GM23248 (cell line): Measurements from ENCODE around the gene GLI1. TPM values are rescaled to one million over a fixed set of nuclear protein-coding genes. Genes with fewer than 3 reads are reported as not detected.
"Not testable (repeated sequence)": the region's sequence is repeated elsewhere in the genome, so short reads cannot be mapped to it uniquely, and the experiment has no call there.

Experiments used
- DNase-seq: peaks from one replicate; pipeline ENCODE4 v3.0.0-alpha.2; 2015
- H2AFZ ChIP-seq: fragments of 200-600 bp; sonication (generic); 2 replicates; pipeline ENCODE4 v1.6.1; 2016; ENCODE audit warnings: antibody characterized with exemption
- H3F3A ChIP-seq: fragments of 200-600 bp; sonication (generic); 2 replicates; pipeline ENCODE4 v1.6.1; 2016; ENCODE audit warnings: mild to moderate bottlenecking, antibody characterized with exemption, mixed run types; ENCODE audit not compliant: insufficient read depth
- H3K27ac ChIP-seq: fragments of 200-600 bp; sonication (generic); 2 replicates; pipeline ENCODE4 v1.5.1; 2016; ENCODE audit warnings: mild to moderate bottlenecking
- H3K27me3 ChIP-seq: fragments of 200-600 bp; sonication (generic); replicated peaks from 2 replicates; pipeline ENCODE4 v1.6.1; 2016; ENCODE audit warnings: mild to moderate bottlenecking; ENCODE audit not compliant: insufficient read depth
- H3K36me3 ChIP-seq: fragments of 200-600 bp; sonication (generic); 2 replicates; pipeline ENCODE4 v1.6.1; 2016; ENCODE audit warnings: low read depth, mild to moderate bottlenecking
- H3K4me1 ChIP-seq: fragments of 200-600 bp; sonication (generic); 2 replicates; pipeline ENCODE4 v1.6.1; 2016; ENCODE audit warnings: mild to moderate bottlenecking; ENCODE audit not compliant: insufficient read depth
- H3K4me2 ChIP-seq: fragments of 200-600 bp; sonication (generic); one replicate; pipeline ENCODE4 v1.6.1; 2016; ENCODE audit warnings: mild to moderate bottlenecking; ENCODE audit not compliant: unreplicated experiment
- H3K4me3 ChIP-seq: fragments of 200-600 bp; sonication (generic); 2 replicates; pipeline ENCODE4 v1.5.1; 2016; ENCODE audit warnings: mild to moderate bottlenecking
- H3K79me2 ChIP-seq: fragments of 200-600 bp; sonication (generic); 2 replicates; pipeline ENCODE4 v1.6.1; 2016; ENCODE audit warnings: mild to moderate bottlenecking; ENCODE audit not compliant: insufficient read depth
- H3K9ac ChIP-seq: fragments of 200-600 bp; sonication (generic); 2 replicates; pipeline ENCODE4 v1.6.1; 2016; ENCODE audit warnings: mild to moderate bottlenecking
- H3K9me2 ChIP-seq: fragments of 200-600 bp; sonication (generic); 2 replicates; pipeline ENCODE4 v1.6.1; 2016; ENCODE audit warnings: mixed run types, mild to moderate bottlenecking, moderate library complexity; ENCODE audit not compliant: insufficient read depth
- H3K9me3 ChIP-seq: fragments of 200-600 bp; sonication (generic); one replicate; pipeline ENCODE4 v1.6.1; 2017; ENCODE audit warnings: low read depth
- H4K20me1 ChIP-seq: fragments of 200-600 bp; sonication (generic); 2 replicates; pipeline ENCODE4 v1.6.0; 2016; ENCODE audit not compliant: insufficient read depth
- EZH2 ChIP-seq: fragments of 200-600 bp; sonication (generic); IDR thresholded peaks from 2 replicates; pipeline ENCODE4 v1.6.1; 2018; ENCODE audit warnings: antibody characterized with exemption, mild to moderate bottlenecking; ENCODE audit not compliant: insufficient read depth, poor library complexity, severe bottlenecking
- EZH2phosphoT487 ChIP-seq: fragments of 200-600 bp; sonication (generic); IDR thresholded peaks from 2 replicates; pipeline ENCODE4 v1.6.1; 2018; ENCODE audit warnings: antibody characterized with exemption, moderate library complexity, mild to moderate bottlenecking, low read depth; ENCODE audit not compliant: insufficient read depth
- WGBS, 2 experiments: methylation state at CpG; one replicate each; pipeline ENCODE4 v1.1.6; 2015 to 2017; ENCODE audit warnings: low lambda C conversion rate in 2 of 2, low coverage in 1 of 2; ENCODE audit errors: missing lambda C conversion rate in 2 of 2; 5-methylcytosine and 5-hydroxymethylcytosine counted together
- in situ Hi-C: fragments of 300-500 bp; cut with MboI; formaldehyde crosslinking; loops from 2 replicates; pipeline ENCODE4 v1.15.0; 2020
- polyA plus RNA-seq: library from polyadenylated mRNA; unstranded; fragments of >200 nt; fragmentation: Nextera tagmentation; extraction: Ambion mirVana; gene quantifications from 2 replicates; pipeline ENCODE4 v1.2.1, GENCODE V29; 2016
- total RNA-seq: library from RNA; depleted of rRNA; stranded (reverse); fragments of >200 nt; shearing (Covaris generic); gene quantifications from 2 replicates; pipeline ENCODE4 v1.2.3, GENCODE V29; 2014; rRNA removed

GLI1 gene
- total RNA-seq = 0.63 and 1.8 TPM in 2 replicates
- 0.89 and 1.0 TPM in 2 replicates for polyA plus RNA-seq

GRCh38 chr12:57459750-57460467 lies at the start of gene GLI1:
TSS of gene GLI1 (plus strand) at chr12:57459785. CDS start at chr12:57463692, 3,907 bp downstream.
- H3K27me3 ChIP-seq = no peaks in the 10 kb centered on the region
- H3K36me3 ChIP-seq = no peaks in the 10 kb centered on the region
- H3F3A ChIP-seq = peaks cover 3% of the 10 kb centered on the region; the same call in 1 of the 2 replicates
- TF ChIP-seq EZH2phosphoT487 = no peak
- no peaks in the 10 kb centered on the region for H3K79me2 ChIP-seq
- H3K9me3 ChIP-seq = no peaks in the 10 kb centered on the region
- no peaks in the 10 kb centered on the region for H4K20me1 ChIP-seq
- peak within 1 kb of the TSS; percentile 55 for H3K27ac ChIP-seq
- H2AFZ ChIP-seq = peak within 1 kb of the TSS; percentile 96
- peak within 1 kb of the TSS; percentile 74 for H3K9ac ChIP-seq
- peak within 1 kb of the TSS; percentile 91 for H3K4me2 ChIP-seq
- no peaks in the 10 kb centered on the region for H3K9me2 ChIP-seq
- in situ Hi-C loops = no loop called here
- DNase-seq = peak; percentile 68
- WGBS, 2 experiments = 2% methylated on average over 18 to 34 of the region's 36 CpGs
- H3K4me3 ChIP-seq = peak within 1 kb of the TSS; percentile 81
- H3K4me1 ChIP-seq = peaks cover 15% of the 10 kb centered on the region

DNA sequence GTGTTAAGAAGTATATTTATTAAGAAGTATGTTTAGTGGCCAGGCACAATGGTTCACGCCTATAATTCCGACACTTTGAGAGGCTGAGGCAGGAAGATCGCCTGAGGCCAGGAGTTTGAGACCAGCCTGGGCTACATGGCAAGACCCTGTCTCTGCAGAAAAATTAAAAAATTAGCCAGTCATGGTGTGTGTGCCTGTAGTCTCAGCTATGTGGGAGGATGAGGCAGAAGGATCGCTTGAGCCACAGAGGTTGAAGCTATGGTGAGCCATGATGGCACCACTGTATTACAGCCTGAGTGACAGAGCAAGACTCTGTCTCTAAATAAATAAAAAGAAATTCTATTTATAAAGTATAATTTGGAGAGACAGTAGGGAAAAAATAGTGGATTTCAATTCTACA lies 49.1 kb upstream of the GLI1 start:
- no peak for DNase-seq
- no peak overlapping the region for H3K4me3 ChIP-seq

GRCh38 chr12:57414160-57414559 lies 45.4 kb upstream of the GLI1 start:
- H3K9me2 ChIP-seq, H3K4me1 ChIP-seq, DNase-seq, H3K27ac ChIP-seq, H3K27me3 ChIP-seq, H3K9ac ChIP-seq, H3K4me3 ChIP-seq, H3K36me3 ChIP-seq, H3K4me2 ChIP-seq, in situ Hi-C loops, H4K20me1 ChIP-seq, H3F3A ChIP-seq, H2AFZ ChIP-seq, H3K9me3 ChIP-seq: not testable (repeated sequence)
- peaks cover 98% of the 10 kb centered on the region for H3K79me2 ChIP-seq
- 93 to 99% methylated on average over 6 of the region's 6 CpGs for WGBS, 2 experiments

More for the DNA sequence above, 49.1 kb upstream of the GLI1 start:
- no peaks in the 10 kb centered on the region for H3F3A ChIP-seq
- 96 to 100% methylated on average over 4 of the region's 4 CpGs for WGBS, 2 experiments
- H3K9ac ChIP-seq = no peak overlapping the region
- in situ Hi-C loops = no loop called here
- no peaks in the 10 kb centered on the region for H3K27me3 ChIP-seq
- no peaks in the 10 kb centered on the region for H3K36me3 ChIP-seq
- H3K79me2 ChIP-seq = peaks cover 100% of the 10 kb centered on the region
- no peaks in the 10 kb centered on the region for H4K20me1 ChIP-seq
- H3K4me2 ChIP-seq = no peak overlapping the region
- H3K4me1 ChIP-seq = no peaks in the 10 kb centered on the region
- no peak overlapping the region for H2AFZ ChIP-seq
- H3K9me2 ChIP-seq = no peaks in the 10 kb centered on the region
- H3K27ac ChIP-seq = no peak overlapping the region
- H3K9me3 ChIP-seq = no peaks in the 10 kb centered on the region
- TF ChIP-seq EZH2 (no peak), EZH2phosphoT487 (no peak)

DNA sequence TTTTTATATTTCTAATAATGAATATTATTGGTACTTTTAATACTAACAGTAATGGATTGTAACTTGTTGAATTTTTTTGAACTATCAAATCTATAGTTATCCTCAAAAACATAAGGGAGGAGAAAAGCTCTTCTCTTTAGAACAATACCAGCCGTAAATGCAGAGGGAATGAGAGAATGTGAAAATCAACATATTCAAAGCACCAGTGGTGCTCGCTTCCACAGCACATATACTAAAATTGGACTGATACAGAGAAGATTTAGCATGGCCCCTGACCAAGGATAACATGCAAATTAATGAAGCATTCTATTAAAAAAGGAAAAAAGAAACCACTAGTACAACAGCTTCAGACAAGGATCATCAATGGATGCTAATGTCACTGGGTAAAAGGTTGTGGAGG lies 44.5 kb upstream of the GLI1 start:
- Histone ChIP-seq H3K27me3 (no peaks in the 10 kb centered on the region), H2AFZ (no peak overlapping the region), H3F3A (peaks cover 4% of the 10 kb centered on the region; the same call in 1 of the 2 replicates), H3K4me3 (no peak overlapping the region), H3K79me2 (peaks cover 98% of the 10 kb centered on the region), H3K4me2 (no peak overlapping the region), H3K9me2 (no peaks in the 10 kb centered on the region), H3K9me3 (no peaks in the 10 kb centered on the region), H3K4me1 (peaks cover 8% of the 10 kb centered on the region), H3K36me3 (no peaks in the 10 kb centered on the region), H3K9ac (no peak overlapping the region), H4K20me1 (no peaks in the 10 kb centered on the region), H3K27ac (no peak overlapping the region)
- in situ Hi-C loops = no loop called here
- no peak for TF ChIP-seq EZH2phosphoT487
- TF ChIP-seq EZH2 = no peak
- no peak for DNase-seq
- 98 to 100% methylated on average over 2 of the region's 2 CpGs for WGBS, 2 experiments
